Esophagus squamous epithelium (tissue), 4 donors: ENCODE data around the gene TAF3.

Experiments
- CTCF ChIP-seq, 6 experiments: fragments of 450-650 bp in 4 of 6; fragments of 200-600 bp in 2 of 6; sonication (generic) in 2 of 6; IDR thresholded peaks; one replicate each; pipeline ENCODE4 v1.5.1; 2016 to 2019; ENCODE audit warnings: antibody characterized with exemption in 6 of 6, mild to moderate bottlenecking in 4 of 6, moderate library complexity in 4 of 6
- POLR2A ChIP-seq, 4 donors: fragments of 450-650 bp; IDR thresholded peaks; one replicate each; pipeline ENCODE4 v1.6.1; 2017; ENCODE audit warnings: antibody characterized with exemption in 4 of 4, mild to moderate bottlenecking in 4 of 4, moderate library complexity in 3 of 4

DNA sequence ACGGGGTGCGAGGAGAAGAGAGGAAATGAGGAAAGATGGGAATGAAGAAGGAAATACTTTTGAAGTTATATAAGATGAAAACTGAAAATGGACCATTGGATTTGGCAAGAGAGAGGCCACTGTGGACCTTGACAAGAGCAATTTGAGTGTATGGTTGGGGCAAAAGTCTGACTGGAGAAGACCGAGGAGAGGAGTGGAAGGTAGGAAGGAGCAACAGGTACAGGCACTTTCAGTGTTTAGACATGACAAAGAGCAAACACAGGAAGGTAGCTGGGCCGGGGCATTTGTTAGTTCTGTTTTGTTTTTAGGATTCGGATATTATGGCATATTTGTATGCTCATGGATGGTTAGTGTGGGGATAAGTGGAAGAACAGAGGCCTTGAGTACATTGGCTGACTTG is 99.4 kb downstream of the TAF3 start:
- TF ChIP-seq CTCF (IDR thresholded peaks at IDR 0.05) (no peak), POLR2A (IDR thresholded peaks at IDR 0.05) (no peak)
